ENCODE measurements around the gene ALK.

GRCh38 chr2:29848566-29849310 lies 72.6 kb downstream of the ALK start:
- no peak for TF ChIP-seq CTCF (conservative IDR thresholded peaks at IDR 0.05)
- no peak for TF ChIP-seq ZFX (IDR thresholded peaks at IDR 0.05)
